Epithelial cell of proximal tubule (primary cell): ENCODE results near the gene KCNJ15. TPM values are rescaled to one million over a fixed set of nuclear protein-coding genes. Genes with fewer than 3 reads are reported as not detected.

ENCODE experiments used
- DNase-seq: peaks from one replicate; pipeline ENCODE4 v3.0.0-alpha.2; 2011; ENCODE audit warnings: low read depth
- H3K4me3 ChIP-seq: 2 replicates; pipeline ENCODE4 v1.5.1; 2011; ENCODE audit warnings: low read depth, mild to moderate bottlenecking, low read length
- total RNA-seq: library from RNA; depleted of rRNA; stranded (reverse); fragments of >200 nt; gene quantifications from 2 replicates; pipeline ENCODE4 v1.2.3, GENCODE V29; 2015
- TF ChIP-seq, protein P1 (sequence below): conservative IDR thresholded peaks from 2 replicates; pipeline ENCODE4 v1.5.1; 2012; ENCODE audit warnings: low read depth, mild to moderate bottlenecking, low read length

KCNJ15 gene
- total RNA-seq, 1 donor from 2014 or later, result 38.9 TPM

- H3K4me3 ChIP-seq, result peak overlapping the region; percentile 7
- TF ChIP-seq, protein P1, sequence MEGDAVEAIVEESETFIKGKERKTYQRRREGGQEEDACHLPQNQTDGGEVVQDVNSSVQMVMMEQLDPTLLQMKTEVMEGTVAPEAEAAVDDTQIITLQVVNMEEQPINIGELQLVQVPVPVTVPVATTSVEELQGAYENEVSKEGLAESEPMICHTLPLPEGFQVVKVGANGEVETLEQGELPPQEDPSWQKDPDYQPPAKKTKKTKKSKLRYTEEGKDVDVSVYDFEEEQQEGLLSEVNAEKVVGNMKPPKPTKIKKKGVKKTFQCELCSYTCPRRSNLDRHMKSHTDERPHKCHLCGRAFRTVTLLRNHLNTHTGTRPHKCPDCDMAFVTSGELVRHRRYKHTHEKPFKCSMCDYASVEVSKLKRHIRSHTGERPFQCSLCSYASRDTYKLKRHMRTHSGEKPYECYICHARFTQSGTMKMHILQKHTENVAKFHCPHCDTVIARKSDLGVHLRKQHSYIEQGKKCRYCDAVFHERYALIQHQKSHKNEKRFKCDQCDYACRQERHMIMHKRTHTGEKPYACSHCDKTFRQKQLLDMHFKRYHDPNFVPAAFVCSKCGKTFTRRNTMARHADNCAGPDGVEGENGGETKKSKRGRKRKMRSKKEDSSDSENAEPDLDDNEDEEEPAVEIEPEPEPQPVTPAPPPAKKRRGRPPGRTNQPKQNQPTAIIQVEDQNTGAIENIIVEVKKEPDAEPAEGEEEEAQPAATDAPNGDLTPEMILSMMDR, result no peak
- DNase-seq, result no peak
These were observed 12.2 kb downstream of the KCNJ15 start for GRCh38 chr21:38268864-38269575.

GRCh38 chr21:38269576-38269936, 12.8 kb downstream of the KCNJ15 start:
- TF ChIP-seq, protein P1, result no peak
- H3K4me3 ChIP-seq, result peak overlapping the region; percentile 60
- DNase-seq, result no peak

DNA sequence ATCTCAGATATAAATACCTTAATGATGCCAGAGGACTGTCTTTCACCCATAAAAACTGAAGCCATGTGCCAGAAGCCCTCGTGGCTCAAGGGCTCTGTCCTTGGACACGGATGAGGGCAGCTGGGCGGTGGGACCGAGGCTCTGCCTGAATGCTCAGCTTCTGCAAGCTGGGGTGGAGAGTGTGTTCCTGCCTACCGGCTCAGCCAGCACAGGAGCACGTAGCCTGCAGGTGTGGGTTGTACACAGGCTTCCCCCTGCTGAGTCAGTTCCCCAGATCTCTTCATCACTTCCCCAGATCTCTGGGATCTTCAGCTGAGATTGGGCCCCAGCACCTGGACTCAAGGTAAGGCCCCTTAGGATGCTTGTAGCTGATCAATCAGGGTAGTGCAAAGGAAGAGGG, 15.4 kb downstream of the KCNJ15 start:
- H3K4me3 ChIP-seq, result peak overlapping the region; percentile 60
- DNase-seq, result no peak
- TF ChIP-seq, protein P1, result no peak

GRCh38 chr21:38273745-38274542, 17.2 kb downstream of the KCNJ15 start:
- DNase-seq, result no peak
- TF ChIP-seq, protein P1, result no peak
- peak overlapping the region; percentile 60 for H3K4me3 ChIP-seq

DNA sequence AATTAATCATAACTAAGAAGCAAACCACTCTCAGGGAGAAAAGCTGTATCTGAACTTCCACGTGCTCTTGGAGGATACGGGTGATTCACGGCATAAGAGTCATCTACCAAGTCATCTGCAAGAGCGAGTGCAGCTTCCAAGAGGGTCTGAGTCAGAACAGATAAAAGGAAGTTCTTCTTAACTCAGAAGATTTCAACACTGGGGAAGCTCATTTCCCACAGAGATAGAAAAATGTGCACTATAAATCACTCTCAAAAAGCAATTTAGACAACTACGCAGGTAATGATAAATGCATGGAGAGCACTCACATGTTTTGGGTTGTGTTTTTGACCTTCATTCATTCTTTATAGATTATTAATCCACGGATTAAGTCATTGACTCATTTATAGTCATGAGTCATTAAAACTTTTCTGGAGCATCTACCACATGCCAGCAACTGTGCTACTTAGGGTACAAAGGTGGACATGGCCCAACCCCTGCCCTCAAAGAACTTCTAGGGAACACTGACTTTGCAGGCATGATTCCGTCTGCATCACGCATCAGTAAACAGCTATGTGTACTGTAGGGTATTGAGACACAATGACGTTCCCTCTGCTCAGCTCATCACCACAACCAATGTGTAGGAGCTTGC, 20.8 kb downstream of the KCNJ15 start:
- TF ChIP-seq, protein P1, result no peak
- H3K4me3 ChIP-seq, result no peak overlapping the region
- peak; percentile 99 for DNase-seq

GRCh38 chr21:38280454-38280853, 23.7 kb downstream of the KCNJ15 start:
- TF ChIP-seq, protein P1, result no peak
- no peak for DNase-seq

More at GRCh38 chr21:38280454-38280853, 23.7 kb downstream of the KCNJ15 start:
- peak overlapping the region; percentile 0 for H3K4me3 ChIP-seq
